T-helper 1 cell (primary cell): Measurements from ENCODE around the gene CFAP90.

Experiments
- DNase-seq, 5 donors: peaks; one replicate each; pipeline ENCODE4 v3.0.0-alpha.2; 2012 to 2020
- total RNA-seq, 4 donors: gene quantifications; one replicate each; lab custom pipeline; 2026; lab: John Stamatoyannopoulos, UW

CFAP90 gene, protein sequence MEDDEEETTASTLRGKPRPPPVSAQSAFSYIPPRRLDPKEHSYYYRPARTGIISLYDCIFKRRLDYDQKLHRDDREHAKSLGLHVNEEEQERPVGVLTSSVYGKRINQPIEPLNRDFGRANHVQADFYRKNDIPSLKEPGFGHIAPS
- total RNA-seq, result 0 reads per million in 4 donors

DNA sequence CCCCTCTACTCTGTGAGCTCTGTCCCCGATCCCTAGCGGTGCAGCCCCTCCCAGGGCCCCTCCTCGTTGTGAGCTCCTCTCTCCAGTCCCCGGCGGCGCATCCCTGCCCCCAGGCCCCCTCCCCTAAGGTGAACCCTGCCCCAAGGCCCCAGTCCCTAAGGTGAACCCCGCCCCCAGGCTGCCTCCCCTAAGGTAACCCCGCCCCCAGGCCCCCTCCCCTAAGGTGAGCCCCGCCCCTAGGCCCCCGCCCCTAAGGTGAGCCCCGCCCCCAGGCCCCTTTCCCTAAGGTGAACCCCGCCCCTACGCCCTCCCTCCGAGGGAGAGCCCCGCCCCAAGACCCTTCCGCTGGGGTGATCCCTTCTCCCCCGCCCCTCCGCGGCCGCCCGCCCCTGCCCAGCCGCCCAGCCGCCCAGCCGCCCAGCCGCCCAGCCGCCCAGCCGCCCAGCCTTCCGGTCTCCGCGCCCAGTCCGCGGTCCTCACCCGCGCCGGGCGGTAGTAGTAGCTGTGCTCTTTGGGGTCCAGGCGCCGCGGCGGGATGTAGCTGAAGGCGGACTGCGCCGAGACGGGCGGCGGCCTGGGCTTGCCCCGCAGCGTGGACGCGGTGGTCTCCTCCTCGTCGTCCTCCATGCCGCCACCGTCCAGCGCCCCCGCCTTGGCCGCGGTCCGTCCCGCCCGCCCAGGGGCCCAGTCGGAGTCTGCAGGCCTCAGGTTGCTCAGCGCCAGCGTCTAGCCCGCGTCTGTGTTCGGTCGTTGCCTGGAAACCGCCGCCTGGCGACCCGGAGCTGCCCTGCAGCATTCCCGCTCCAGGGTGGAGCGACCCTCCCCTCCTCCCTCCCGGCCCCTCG is at the start of gene CFAP90:
TSS of gene CFAP90 (minus strand) at position 739 of the 845 bp plus-strand sequence. CDS start at position 627, 112 bp downstream.
- DNase-seq, result peak in 4 of 5 donors; percentile 21 to 35 (median 25)

- peak in 1 of 5 donors; percentile 46 for DNase-seq
Observed at GRCh38 chr5:7897014-7897600, 46.2 kb upstream of the CFAP90 start.

- peak in 1 of 5 donors; percentile 52 for DNase-seq
Observed at GRCh38 chr5:7894860-7895259, 43.9 kb upstream of the CFAP90 start.

GRCh38 chr5:7894439-7894838 is 43.5 kb upstream of the CFAP90 start:
- no peak for DNase-seq

GRCh38 chr5:7888901-7889300 is 38.0 kb upstream of the CFAP90 start:
- no peak for DNase-seq

GRCh38 chr5:7886849-7887475 is 36.0 kb upstream of the CFAP90 start:
- DNase-seq, result no peak

DNA sequence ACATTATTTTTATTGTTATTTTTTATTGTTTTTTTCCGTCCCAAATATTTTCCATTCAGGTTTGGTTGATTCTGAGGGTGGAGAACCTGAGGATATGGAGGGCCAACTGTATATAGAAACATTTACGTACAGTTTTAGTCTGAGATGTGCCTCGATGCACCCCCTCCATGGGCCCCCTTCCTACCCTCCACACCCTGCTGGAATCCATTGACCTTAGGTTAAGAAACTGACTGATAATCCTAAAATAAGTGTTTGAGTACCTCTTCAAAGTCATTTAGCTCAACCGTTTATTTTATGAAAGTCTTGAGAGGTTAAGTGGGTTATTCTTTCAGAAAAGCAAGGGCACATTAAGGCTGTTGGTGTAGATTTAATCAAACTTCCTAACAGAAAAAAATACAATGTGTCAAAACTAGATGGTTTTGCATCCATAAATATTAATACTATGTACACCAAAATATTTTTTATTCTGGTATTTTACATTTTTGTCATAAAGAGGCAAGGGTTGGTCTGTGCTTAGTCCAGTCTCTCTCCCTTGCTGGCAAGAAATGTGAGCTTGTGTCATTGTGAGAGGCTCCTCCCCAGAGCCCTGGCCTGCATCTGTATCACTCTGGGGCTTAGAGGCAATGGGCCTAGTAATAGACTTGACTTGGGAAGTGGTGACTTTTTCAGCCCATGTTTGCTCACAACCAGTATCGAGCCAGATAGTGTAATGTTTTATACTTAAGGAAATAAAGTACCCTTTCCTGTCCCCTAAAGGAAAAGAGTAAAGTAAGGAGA is 33.7 kb upstream of the CFAP90 start:
- no peak for DNase-seq

GRCh38 chr5:7882926-7883325 is 32.0 kb upstream of the CFAP90 start:
- no peak for DNase-seq

DNA sequence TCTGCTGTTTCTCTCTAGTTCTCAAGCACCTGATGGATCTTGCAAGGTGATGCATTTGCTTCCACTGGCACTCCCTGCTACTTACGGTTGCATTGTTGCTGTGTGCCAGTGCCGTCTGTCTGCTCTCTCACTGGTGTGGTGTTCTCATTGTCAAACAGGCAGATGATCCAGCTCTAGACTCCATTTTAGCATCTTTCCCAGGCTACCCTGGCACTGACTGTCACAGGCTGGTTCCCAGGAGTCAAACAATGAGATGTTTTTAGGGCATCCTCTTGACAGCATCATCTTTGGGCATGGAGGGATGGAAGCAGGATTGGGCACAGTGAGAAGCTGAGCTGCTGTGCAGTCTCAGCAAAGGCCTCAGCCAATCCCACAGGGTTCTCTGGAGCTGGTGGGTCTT is 30.9 kb upstream of the CFAP90 start:
- no peak for DNase-seq

DNA sequence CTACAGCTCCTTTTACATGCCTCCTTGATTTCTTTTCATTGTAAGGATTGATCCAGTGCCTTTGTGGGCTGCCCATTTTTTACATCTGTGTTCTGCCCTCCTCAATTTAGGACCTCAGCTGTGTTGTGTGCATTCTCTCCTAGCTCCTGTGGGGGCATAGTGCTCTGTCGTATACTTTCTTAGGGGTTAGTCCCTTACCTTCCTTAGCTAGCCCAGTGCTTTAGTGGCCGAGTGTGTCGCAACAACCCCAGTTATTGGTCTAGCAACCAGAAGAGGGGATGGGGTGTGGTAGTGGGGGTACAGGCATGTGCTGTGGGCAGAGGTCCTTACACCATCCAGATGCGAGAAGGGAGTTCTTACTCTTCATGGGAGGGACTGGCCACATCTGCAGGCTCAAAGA is 30.2 kb upstream of the CFAP90 start:
- no peak for DNase-seq

- peak in 1 of 5 donors; percentile 69 for DNase-seq
Observed at GRCh38 chr5:7878381-7878873, 27.5 kb upstream of the CFAP90 start.

- DNase-seq, result no peak
Observed at GRCh38 chr5:7877851-7878250, 26.9 kb upstream of the CFAP90 start.

DNA sequence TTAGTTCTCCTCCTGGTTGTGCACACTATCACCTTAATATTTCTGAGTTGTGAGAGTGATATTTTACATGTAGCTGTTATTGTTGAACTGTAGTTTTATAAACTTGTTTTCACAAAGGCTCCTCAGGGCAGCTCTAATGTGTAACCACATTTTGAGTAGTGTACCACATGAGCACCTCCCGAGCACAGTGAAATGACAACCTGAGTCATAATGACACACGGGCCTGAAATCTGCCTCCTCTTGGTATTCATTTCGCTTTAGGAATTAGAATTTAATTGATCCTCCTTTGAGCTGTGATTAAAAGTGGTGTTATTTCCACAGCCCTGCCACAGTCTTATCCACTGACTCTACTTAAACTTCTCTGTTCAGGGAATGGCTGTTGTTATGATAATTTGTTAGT is 25.9 kb upstream of the CFAP90 start:
- DNase-seq, result peak in 1 of 5 donors; percentile 61

- no peak for DNase-seq
Observed at GRCh38 chr5:7875151-7875550, 24.2 kb upstream of the CFAP90 start.

- no peak for DNase-seq
Observed at GRCh38 chr5:7874639-7875038, 23.7 kb upstream of the CFAP90 start.

DNA sequence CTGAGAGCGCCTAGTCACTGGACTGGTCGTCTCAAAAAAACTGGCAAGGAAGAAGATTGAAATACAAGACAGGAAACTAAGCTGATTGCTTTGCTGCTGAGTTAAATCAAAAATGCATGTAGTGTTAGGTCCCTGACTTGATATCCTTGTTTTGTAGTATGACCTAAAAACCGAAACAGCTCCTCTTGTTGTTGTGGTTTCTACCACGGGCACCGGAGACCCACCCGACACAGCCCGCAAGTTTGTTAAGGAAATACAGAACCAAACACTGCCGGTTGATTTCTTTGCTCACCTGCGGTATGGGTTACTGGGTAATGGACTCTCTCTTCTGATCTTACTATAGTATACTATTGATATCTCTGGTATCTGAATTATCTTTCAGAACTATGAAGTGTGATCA is 22.3 kb upstream of the CFAP90 start:
- DNase-seq, result peak in 2 of 5 donors; percentile 7 to 84

GRCh38 chr5:7872517-7873130 is 21.7 kb upstream of the CFAP90 start:
- peak in 1 of 5 donors; percentile 18 for DNase-seq

DNA sequence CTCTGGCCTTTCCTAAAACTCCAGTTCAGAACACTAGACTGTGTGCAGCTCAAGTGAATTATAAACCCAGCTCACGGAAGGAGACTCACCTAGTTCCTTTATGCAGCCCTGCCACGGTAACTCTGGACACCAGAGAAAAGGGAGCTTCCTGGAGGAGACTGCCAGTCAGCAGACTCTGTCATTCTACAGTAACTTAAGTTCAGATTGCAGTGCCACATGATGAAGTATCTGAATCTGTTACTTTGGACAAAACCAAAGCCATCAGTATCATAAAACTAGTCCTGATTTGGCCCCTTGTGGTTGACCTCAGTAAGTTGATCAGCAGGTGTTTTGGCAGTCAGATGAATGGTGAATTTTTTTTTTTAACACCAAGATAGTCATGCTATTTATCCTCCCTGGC is 20.7 kb upstream of the CFAP90 start:
- peak in 1 of 5 donors; percentile 38 for DNase-seq

GRCh38 chr5:7869474-7870136 is 18.7 kb upstream of the CFAP90 start:
- DNase-seq, result peak in 3 of 5 donors; percentile 9 to 56 (median 21)

DNA sequence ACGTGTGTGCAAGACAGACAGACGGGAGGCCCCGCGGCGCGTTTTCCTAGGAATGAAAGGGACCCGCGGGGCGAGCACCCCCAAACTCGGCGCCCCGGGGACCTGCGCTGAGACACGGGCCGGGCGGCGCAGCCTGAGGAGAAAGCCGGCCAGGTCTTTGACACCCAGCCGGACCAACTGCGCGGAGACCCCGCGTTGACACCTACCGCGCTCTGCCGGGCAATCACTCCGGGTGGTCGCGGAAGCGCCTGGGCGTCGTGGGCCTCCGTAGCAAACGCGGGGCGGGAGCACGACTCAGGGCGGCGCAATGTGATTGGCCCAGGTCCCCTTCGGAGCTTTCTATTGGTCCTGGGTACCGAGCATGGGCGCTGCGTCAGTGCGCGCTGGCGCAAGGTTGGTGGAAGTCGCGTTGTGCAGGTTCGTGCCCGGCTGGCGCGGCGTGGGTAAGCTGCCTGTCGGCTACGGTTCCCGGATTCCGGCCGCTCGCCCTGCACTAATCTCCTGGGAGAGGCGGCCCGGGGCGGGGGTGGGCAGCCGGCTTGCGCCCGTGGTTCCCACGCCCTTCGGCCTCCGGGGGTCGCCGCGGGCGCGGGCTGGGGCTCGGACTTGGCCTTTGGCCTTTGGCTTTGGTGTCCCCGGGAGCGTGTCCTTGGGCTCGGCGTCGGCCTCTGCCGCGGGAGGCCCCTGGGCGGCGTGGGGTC is 18.0 kb upstream of the CFAP90 start, which contains the start of the genes FASTKD3 and MTRR:
TSS of gene FASTKD3 (minus strand) at position 259 of the 701 bp plus-strand sequence. CDS start 948 bp downstream, outside the sequence.
TSS of gene MTRR (plus strand) at position 376 of the 701 bp plus-strand sequence. CDS start 1,647 bp downstream, outside the sequence.
- peak; percentile 74 to 91 (median 84) for DNase-seq
